ENCODE results near the gene GCSAML.

GCSAML gene

DNA sequence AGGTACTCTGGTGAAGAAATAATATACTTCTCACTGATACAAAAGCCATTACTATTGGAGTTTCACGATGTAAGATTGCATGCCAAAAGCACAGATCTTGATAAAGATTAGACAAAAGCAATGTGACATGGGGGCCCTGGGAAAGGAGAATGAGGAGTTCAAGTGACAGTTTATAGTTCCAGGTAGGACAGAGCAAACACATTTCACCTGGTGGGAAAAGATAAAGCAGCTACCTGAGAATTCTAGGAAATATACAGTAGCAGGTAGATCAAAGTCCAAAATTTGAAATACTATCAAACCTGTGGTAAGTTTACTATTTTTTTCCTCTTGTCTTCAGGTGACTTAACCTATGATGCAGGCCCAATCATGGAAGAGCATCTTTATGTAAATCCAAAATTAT, 64.5 kb downstream of the GCSAML start:
- TF ChIP-seq YY1 (IDR thresholded peaks at IDR 0.05; ENCODE audit: insufficient read depth, insufficient read length): no peak
- no peak for TF ChIP-seq SUZ12 (IDR thresholded peaks at IDR 0.05; ENCODE audit: extremely low read depth, insufficient read depth, insufficient read length)
- TF ChIP-seq ZNF274 (IDR thresholded peaks at IDR 0.05; ENCODE audit: low read depth, low read length): no peak
- H3K4me3 ChIP-seq (ENCODE audit: insufficient read length, low read depth): no peak overlapping the region
- no peak overlapping the region for H3K9ac ChIP-seq (ENCODE audit: insufficient read length, low read depth)
- no peak for DNase-seq (ENCODE audit: low read depth, low spot score)
- no peaks in the 10 kb centered on the region for H3K27me3 ChIP-seq (ENCODE audit: insufficient read depth, insufficient read length)
- no peaks in the 10 kb centered on the region for H3K9me3 ChIP-seq (ENCODE audit: insufficient read depth, low read length)
- H3K36me3 ChIP-seq (ENCODE audit: insufficient read depth, insufficient read length, low read length): no peaks in the 10 kb centered on the region
- H3K4me1 ChIP-seq (ENCODE audit: insufficient read depth, insufficient read length): no peaks in the 10 kb centered on the region

GRCh38 chr1:247614625-247615024, 65.7 kb downstream of the GCSAML start:
- H3K36me3 ChIP-seq (ENCODE audit: insufficient read depth, insufficient read length, low read length): no peaks in the 10 kb centered on the region
- H3K4me1 ChIP-seq (ENCODE audit: insufficient read depth, insufficient read length): no peaks in the 10 kb centered on the region
- H3K4me3 ChIP-seq (ENCODE audit: insufficient read length, low read depth): no peak overlapping the region
- no peaks in the 10 kb centered on the region for H3K9me3 ChIP-seq (ENCODE audit: insufficient read depth, low read length)
- H3K9ac ChIP-seq (ENCODE audit: insufficient read length, low read depth): no peak overlapping the region
- TF ChIP-seq ZNF274 (IDR thresholded peaks at IDR 0.05; ENCODE audit: low read depth, low read length) (no peak), YY1 (IDR thresholded peaks at IDR 0.05; ENCODE audit: insufficient read depth, insufficient read length) (no peak), SUZ12 (IDR thresholded peaks at IDR 0.05; ENCODE audit: extremely low read depth, insufficient read depth, insufficient read length) (no peak)
- no peak for DNase-seq (ENCODE audit: low read depth, low spot score)
- no peaks in the 10 kb centered on the region for H3K27me3 ChIP-seq (ENCODE audit: insufficient read depth, insufficient read length)

Data from NT2/D1 (cell line).